ENCODE results near the gene SURF2. TPM values are rescaled to one million over a fixed set of nuclear protein-coding genes. Genes with fewer than 3 reads are reported as not detected.
A peak's percentile ranks its signal among the peaks of the same experiment; 100 is the strongest.

SURF2 gene
- total RNA-seq, 5 donors from 2014 or later (not counting 1 experiment from before 2014, with no cell fraction given), result 17.0 to 25.3 (median 24.9) TPM

DNA sequence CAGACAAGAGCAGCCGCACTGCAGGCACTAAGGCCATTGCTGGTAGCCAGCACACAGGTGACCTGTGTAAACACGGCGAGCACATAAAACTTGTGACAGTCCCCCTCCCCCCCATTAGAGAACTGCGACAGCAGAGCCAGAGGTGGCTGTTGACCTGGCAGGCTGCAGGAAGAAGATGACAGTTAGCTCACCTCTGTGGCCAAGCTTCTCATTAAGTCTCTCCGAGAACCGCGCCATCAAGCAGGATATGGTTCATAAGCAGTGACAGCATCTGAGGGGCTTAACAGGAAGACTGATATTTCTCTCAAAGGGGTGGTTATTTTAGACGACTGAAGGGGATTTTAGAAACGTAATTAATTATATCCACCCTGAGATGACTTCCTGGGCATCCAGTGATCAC lies 14.3 kb downstream of the SURF2 start:
- ChIA-PET POLR2A (interaction anchor here (0.6 to 1.5 kb wide), 5 partner anchors 8 to 340 kb away, joined by 3 to 9 read pairs (median 5); partner anchors contain the start of genes GTF3C5 (in 1 of the 2), MED22 (in 1 of the 2), RPL7A (in 1 of the 2) and SURF1 (in 1 of the 2)), CTCF (interaction anchor here (0.9 to 2.7 kb wide), 14 partner anchors 10 to 184 kb away, joined by 3 to 16 read pairs (median 4); partner anchors contain the start of genes SURF1 (in 2 of the 2), SURF2 (in 2 of the 2), CACFD1 (in 1 of the 2) and MED22 (in 1 of the 2))
- Mint-ChIP-seq H3K4me1 (peaks cover 70 to 90% (median 80%) of the 10 kb centered on the region in 3 donors), H3K4me3 (peak overlapping the region; percentile 73 to 92 (median 76)), H3K36me3 (peaks cover 21% of the 10 kb centered on the region), H3K27me3 (no peaks in the 10 kb centered on the region), H3K9me3 (no peaks in the 10 kb centered on the region), H3K27ac (peak overlapping the region; percentile 93 to 95)
- Histone ChIP-seq H3K9me3 (no peaks in the 10 kb centered on the region), H3K27me3 (replicated peaks in 1 of 2; ENCODE audit: control insufficient read depth in 2 of 2, extremely low read depth in 1 of 2, insufficient read depth in 2 of 2, low read length in 1 of 2) (no peaks in the 10 kb centered on the region), H3K4me1 (ENCODE audit: control insufficient read depth in 1 of 2, extremely low read depth in 1 of 2, insufficient read depth in 2 of 2, low read length in 2 of 2) (peaks cover 46 to 87% of the 10 kb centered on the region in 2 experiments), H3K36me3 (ENCODE audit: control insufficient read depth in 2 of 2, extremely low read depth in 1 of 2, insufficient read depth in 1 of 2, low read length in 1 of 2) (peaks cover 12 to 48% of the 10 kb centered on the region in 2 donors), H3K4me3 (ENCODE audit: control insufficient read depth in 1 of 2, extremely low read depth in 1 of 2, low read length in 1 of 2) (peak overlapping the region; percentile 31 to 55), H3K27ac (ENCODE audit: low read length) (peak overlapping the region; percentile 94)
- 8% methylated on average over 3 of the region's 9 CpGs for WGBS (ENCODE audit: insufficient coverage)
- peak; percentile 60 to 68 (median 64) for ATAC-seq (replicated peaks in 1 of 4)
- peak in 34 of 35 experiments; percentile 29 to 79 (median 60) for DNase-seq

DNA sequence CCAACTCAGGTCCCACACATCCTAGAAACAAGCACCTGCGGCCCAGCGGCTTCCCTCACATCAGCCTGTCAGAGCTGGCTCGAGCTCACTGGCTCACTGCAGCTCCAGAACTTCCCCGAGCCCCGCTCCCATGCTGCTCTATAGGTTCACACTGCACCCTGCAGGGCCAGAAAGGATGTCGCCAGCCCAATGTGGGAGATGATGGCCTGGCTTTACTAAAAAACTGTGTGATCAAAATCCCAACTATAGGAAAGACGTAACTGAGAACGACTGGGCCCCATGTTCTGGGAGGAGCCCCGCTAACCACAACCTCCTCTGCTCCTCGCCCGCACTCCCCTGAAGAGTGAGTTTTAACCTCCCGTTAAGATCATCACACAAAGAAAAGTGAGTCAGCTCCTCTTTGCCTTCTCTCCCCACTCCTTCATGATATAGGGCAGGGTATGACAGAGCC lies 14.9 kb downstream of the SURF2 start:
- H3K36me3 Mint-ChIP-seq, result peaks cover 17% of the 10 kb centered on the region
- CTCF ChIA-PET, result interaction anchor here (0.9 to 2.7 kb wide), 14 partner anchors 10 to 185 kb away, joined by 3 to 16 read pairs (median 4); partner anchors contain the start of genes SURF1 (in 2 of the 2), SURF2 (in 2 of the 2), CACFD1 (in 1 of the 2) and MED22 (in 1 of the 2)
- H3K4me1 Mint-ChIP-seq, result peaks cover 70 to 84% (median 76%) of the 10 kb centered on the region in 3 donors
- POLR2A ChIA-PET, result interaction anchor here (0.6 to 1.5 kb wide), 5 partner anchors 9 to 341 kb away, joined by 3 to 9 read pairs (median 5); partner anchors contain the start of genes GTF3C5 (in 1 of the 2), MED22 (in 1 of the 2), RPL7A (in 1 of the 2) and SURF1 (in 1 of the 2)
- ATAC-seq (replicated peaks in 1 of 4) (peak; percentile 53 to 67 (median 54)), DNase-seq (peak; percentile 41 to 84 (median 61))
- 4% methylated on average over 5 of the region's 12 CpGs for WGBS (ENCODE audit: insufficient coverage)
- no peaks in the 10 kb centered on the region for H3K27me3 Mint-ChIP-seq
- H3K36me3 ChIP-seq (ENCODE audit: control insufficient read depth in 2 of 2, extremely low read depth in 1 of 2, insufficient read depth in 1 of 2, low read length in 1 of 2), result peaks cover 8 to 42% of the 10 kb centered on the region in 2 donors
- H3K27ac ChIP-seq (ENCODE audit: low read length), result peak overlapping the region; percentile 94
- no peaks in the 10 kb centered on the region for H3K9me3 Mint-ChIP-seq
- H3K9me3 ChIP-seq, result no peaks in the 10 kb centered on the region
- H3K4me3 ChIP-seq (ENCODE audit: control insufficient read depth in 1 of 2, extremely low read depth in 1 of 2, low read length in 1 of 2), result peak overlapping the region; percentile 31 to 55
- peaks cover 46 to 88% of the 10 kb centered on the region in 2 experiments for H3K4me1 ChIP-seq (ENCODE audit: control insufficient read depth in 1 of 2, extremely low read depth in 1 of 2, insufficient read depth in 2 of 2, low read length in 2 of 2)
- H3K4me3 Mint-ChIP-seq, result peak overlapping the region; percentile 73 to 92 (median 76)
- peak overlapping the region; percentile 93 to 95 for H3K27ac Mint-ChIP-seq
- no peaks in the 10 kb centered on the region for H3K27me3 ChIP-seq (replicated peaks in 1 of 2; ENCODE audit: control insufficient read depth in 2 of 2, extremely low read depth in 1 of 2, insufficient read depth in 2 of 2, low read length in 1 of 2)

DNA sequence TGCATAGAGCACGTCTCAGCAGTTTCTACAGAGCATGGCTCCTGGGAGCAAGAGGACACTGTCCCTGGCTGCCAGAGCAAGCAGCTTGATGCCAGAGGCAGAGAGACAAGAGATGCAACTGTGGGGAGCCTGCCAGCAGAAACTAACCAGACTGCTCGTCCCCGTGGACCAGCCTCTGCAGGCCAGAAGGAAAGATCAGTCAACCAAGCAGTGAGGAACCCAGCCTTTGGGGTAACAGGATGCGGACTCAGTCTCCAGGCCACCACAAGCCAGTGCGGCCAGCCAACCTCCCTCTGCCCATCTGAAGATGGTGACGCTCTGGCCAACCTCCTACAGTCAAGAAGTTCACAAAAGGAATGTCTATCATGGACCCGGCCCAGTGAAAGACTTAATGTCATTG lies 15.8 kb downstream of the SURF2 start:
- Histone ChIP-seq H3K9me3 (no peaks in the 10 kb centered on the region), H3K27me3 (replicated peaks in 1 of 2; ENCODE audit: control insufficient read depth in 2 of 2, extremely low read depth in 1 of 2, insufficient read depth in 2 of 2, low read length in 1 of 2) (no peaks in the 10 kb centered on the region), H3K4me3 (ENCODE audit: control insufficient read depth in 1 of 2, extremely low read depth in 1 of 2, low read length in 1 of 2) (peak overlapping the region in 1 of 2 donors; percentile 55), H3K4me1 (ENCODE audit: control insufficient read depth in 1 of 2, extremely low read depth in 1 of 2, insufficient read depth in 2 of 2, low read length in 2 of 2) (peaks cover 48 to 91% of the 10 kb centered on the region in 2 experiments), H3K27ac (ENCODE audit: low read length) (peak overlapping the region; percentile 94), H3K36me3 (ENCODE audit: control insufficient read depth in 2 of 2, extremely low read depth in 1 of 2, insufficient read depth in 1 of 2, low read length in 1 of 2) (peaks cover 3 to 33% of the 10 kb centered on the region in 2 donors)
- H3K27ac Mint-ChIP-seq, result peak overlapping the region; percentile 93 to 95
- DNase-seq, result no peak
- no peaks in the 10 kb centered on the region for H3K9me3 Mint-ChIP-seq
- no peaks in the 10 kb centered on the region for H3K27me3 Mint-ChIP-seq
- no peak for ATAC-seq (replicated peaks in 1 of 4)
- CTCF ChIA-PET, result interaction anchor here (1.0 to 2.7 kb wide), 6 partner anchors 16 to 186 kb away, joined by 3 to 16 read pairs (median 5); partner anchors contain the start of genes MED22 (in 1 of the 2), RPL7A (in 1 of the 2), SURF1 (in 1 of the 2) and SURF2 (in 1 of the 2)
- H3K4me3 Mint-ChIP-seq, result peak overlapping the region; percentile 73 to 92 (median 76)
- 41% methylated on average over 7 of the region's 7 CpGs for WGBS (ENCODE audit: insufficient coverage)
- peaks cover 70 to 76% (median 73%) of the 10 kb centered on the region in 3 donors for H3K4me1 Mint-ChIP-seq
- H3K36me3 Mint-ChIP-seq, result peaks cover 17% of the 10 kb centered on the region
- POLR2A ChIA-PET, result interaction anchor here in 1 of 2 donors (0.6 kb wide), 1 partner anchor 341 kb away, joined by 3 read pairs; the partner anchor contains the start of gene GTF3C5

DNA sequence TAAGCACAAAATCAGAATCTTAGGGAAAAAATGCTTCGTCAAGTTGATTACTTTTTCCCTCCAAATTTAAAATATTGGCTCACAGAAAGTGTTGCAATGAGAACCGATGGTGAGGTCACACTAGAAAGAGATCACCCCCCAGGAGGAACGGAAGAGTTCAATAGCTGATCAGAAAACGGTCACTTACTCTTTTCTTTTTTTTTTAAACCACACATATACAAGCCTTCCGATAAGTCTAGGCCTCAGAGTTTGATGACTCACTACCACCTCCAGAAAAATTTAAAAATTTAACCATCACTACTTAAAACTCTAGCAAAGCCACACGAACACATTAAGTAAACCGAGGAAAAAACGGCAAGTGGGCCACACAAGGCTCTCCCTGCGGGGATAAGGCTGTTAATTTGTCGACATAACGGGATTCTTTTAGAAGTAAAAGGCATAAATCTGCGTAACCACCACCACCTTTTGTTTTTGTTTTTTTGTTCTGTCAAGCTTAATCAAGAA lies 18.3 kb downstream of the SURF2 start:
- POLR2A ChIA-PET, result no interaction called here
- CTCF ChIA-PET, result interaction anchor here in 1 of 2 donors (0.9 to 1.5 kb wide), 2 partner anchors 23 to 27 kb away, joined by 4 to 7 read pairs; partner anchors contain the start of genes MED22 and RPL7A
- DNase-seq (peak in 1 of 35 experiments; percentile 57), ATAC-seq (replicated peaks in 1 of 4) (no peak)
- Mint-ChIP-seq H3K27me3 (no peaks in the 10 kb centered on the region), H3K4me3 (peak overlapping the region; percentile 91 to 97 (median 92)), H3K9me3 (no peaks in the 10 kb centered on the region), H3K36me3 (peaks cover 9% of the 10 kb centered on the region), H3K27ac (peak overlapping the region; percentile 93 to 97), H3K4me1 (peaks cover 51 to 53% (median 51%) of the 10 kb centered on the region in 3 donors)
- Histone ChIP-seq H3K27ac (ENCODE audit: low read length) (peak overlapping the region; percentile 77), H3K4me1 (ENCODE audit: control insufficient read depth in 1 of 2, extremely low read depth in 1 of 2, insufficient read depth in 2 of 2, low read length in 2 of 2) (peaks cover 43 to 66% of the 10 kb centered on the region in 2 experiments), H3K36me3 (ENCODE audit: control insufficient read depth in 2 of 2, extremely low read depth in 1 of 2, insufficient read depth in 1 of 2, low read length in 1 of 2) (peaks cover 0 to 12% of the 10 kb centered on the region in 2 donors), H3K4me3 (ENCODE audit: control insufficient read depth in 1 of 2, extremely low read depth in 1 of 2, low read length in 1 of 2) (peak overlapping the region; percentile 76 to 83), H3K27me3 (replicated peaks in 1 of 2; ENCODE audit: control insufficient read depth in 2 of 2, extremely low read depth in 1 of 2, insufficient read depth in 2 of 2, low read length in 1 of 2) (no peaks in the 10 kb centered on the region), H3K9me3 (no peaks in the 10 kb centered on the region)
- WGBS (ENCODE audit: insufficient coverage), result 0% methylated on average over 5 of the region's 12 CpGs

DNA sequence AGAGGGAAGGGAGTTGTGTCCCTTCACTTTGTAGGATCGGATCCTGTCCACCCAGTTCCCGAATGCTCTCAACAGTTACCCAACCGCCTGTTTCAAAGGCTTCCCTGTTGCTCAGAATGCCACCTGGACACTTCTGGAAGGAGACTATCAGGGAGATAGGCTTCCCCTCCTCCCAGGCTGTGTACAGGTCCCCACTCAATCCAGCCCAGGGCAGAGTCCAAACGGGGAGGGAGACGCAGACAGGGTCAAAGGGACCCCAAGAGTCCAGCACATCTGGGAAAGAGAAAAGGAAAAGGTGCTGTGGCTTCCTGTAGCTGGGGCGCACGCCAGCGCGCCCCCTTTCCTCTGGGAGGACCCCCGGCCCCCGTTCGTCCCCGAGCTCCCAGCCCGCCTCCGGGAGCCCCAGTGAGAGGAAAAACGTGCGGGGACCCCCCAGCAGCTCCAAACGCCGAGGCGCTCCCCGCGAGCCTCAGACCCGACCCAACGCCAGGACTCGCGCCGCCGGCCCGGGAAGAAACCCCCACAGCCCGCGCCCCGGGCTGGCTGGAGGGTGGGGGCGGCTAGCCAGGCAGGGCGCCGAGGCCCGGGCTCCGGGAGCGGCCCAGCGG lies 18.9 kb downstream of the SURF2 start:
- Histone ChIP-seq H3K9me3 (no peaks in the 10 kb centered on the region), H3K4me1 (ENCODE audit: control insufficient read depth in 1 of 2, extremely low read depth in 1 of 2, insufficient read depth in 2 of 2, low read length in 2 of 2) (peaks cover 38 to 60% of the 10 kb centered on the region in 2 experiments), H3K36me3 (ENCODE audit: control insufficient read depth in 2 of 2, extremely low read depth in 1 of 2, insufficient read depth in 1 of 2, low read length in 1 of 2) (peaks cover 0 to 9% of the 10 kb centered on the region in 2 donors), H3K27ac (ENCODE audit: low read length) (peak overlapping the region; percentile 77), H3K27me3 (replicated peaks in 1 of 2; ENCODE audit: control insufficient read depth in 2 of 2, extremely low read depth in 1 of 2, insufficient read depth in 2 of 2, low read length in 1 of 2) (no peaks in the 10 kb centered on the region), H3K4me3 (ENCODE audit: control insufficient read depth in 1 of 2, extremely low read depth in 1 of 2, low read length in 1 of 2) (peak overlapping the region; percentile 76 to 83)
- Mint-ChIP-seq H3K36me3 (peaks cover 5% of the 10 kb centered on the region), H3K4me1 (peaks cover 45 to 48% (median 45%) of the 10 kb centered on the region in 3 donors), H3K27me3 (no peaks in the 10 kb centered on the region), H3K9me3 (no peaks in the 10 kb centered on the region), H3K27ac (peak overlapping the region; percentile 93 to 97), H3K4me3 (peak overlapping the region; percentile 91 to 97 (median 92))
- DNase-seq (peak in 1 of 35 experiments; percentile 16), ATAC-seq (replicated peaks in 1 of 4) (peak in 3 of 4 experiments; percentile 1 to 3 (median 1))
- ChIA-PET POLR2A (no interaction called here), CTCF (interaction anchor here in 1 of 2 donors (0.9 to 1.5 kb wide), 2 partner anchors 24 to 27 kb away, joined by 4 to 7 read pairs; partner anchors contain the start of genes MED22 and RPL7A)
- WGBS (ENCODE audit: insufficient coverage), result under 1% methylated on average over 36 of the region's 39 CpGs
